Measurements from ENCODE around the gene CXCR1.

- TF ChIP-seq, protein P1, sequence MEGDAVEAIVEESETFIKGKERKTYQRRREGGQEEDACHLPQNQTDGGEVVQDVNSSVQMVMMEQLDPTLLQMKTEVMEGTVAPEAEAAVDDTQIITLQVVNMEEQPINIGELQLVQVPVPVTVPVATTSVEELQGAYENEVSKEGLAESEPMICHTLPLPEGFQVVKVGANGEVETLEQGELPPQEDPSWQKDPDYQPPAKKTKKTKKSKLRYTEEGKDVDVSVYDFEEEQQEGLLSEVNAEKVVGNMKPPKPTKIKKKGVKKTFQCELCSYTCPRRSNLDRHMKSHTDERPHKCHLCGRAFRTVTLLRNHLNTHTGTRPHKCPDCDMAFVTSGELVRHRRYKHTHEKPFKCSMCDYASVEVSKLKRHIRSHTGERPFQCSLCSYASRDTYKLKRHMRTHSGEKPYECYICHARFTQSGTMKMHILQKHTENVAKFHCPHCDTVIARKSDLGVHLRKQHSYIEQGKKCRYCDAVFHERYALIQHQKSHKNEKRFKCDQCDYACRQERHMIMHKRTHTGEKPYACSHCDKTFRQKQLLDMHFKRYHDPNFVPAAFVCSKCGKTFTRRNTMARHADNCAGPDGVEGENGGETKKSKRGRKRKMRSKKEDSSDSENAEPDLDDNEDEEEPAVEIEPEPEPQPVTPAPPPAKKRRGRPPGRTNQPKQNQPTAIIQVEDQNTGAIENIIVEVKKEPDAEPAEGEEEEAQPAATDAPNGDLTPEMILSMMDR (IDR thresholded peaks at IDR 0.05) = no peak
- no peak for TF ChIP-seq POLR2A (IDR thresholded peaks at IDR 0.05)
These were observed 29.2 kb downstream of the CXCR1 start for GRCh38 chr2:218137514-218137913.
